WTC11 (cell line): Measurements from ENCODE around the gene PIGN.

Experiments
- E2F1 ChIP-seq: sonication (generic); formaldehyde crosslinking; IDR thresholded peaks from 2 replicates; pipeline ENCODE4 v1.8.0; 2022; ENCODE audit warnings: mild to moderate bottlenecking, missing genetic modification reagents
- ETV6 ChIP-seq: sonication (generic); formaldehyde crosslinking; IDR thresholded peaks from 2 replicates; pipeline ENCODE4 v1.8.1; 2022; ENCODE audit warnings: mild to moderate bottlenecking, missing genetic modification reagents
- NFYB ChIP-seq: sonication (generic); formaldehyde crosslinking; conservative IDR thresholded peaks from 2 replicates; pipeline ENCODE4 v1.8.0; 2022; ENCODE audit warnings: low read depth, missing genetic modification reagents
- SP1 ChIP-seq: sonication (generic); formaldehyde crosslinking; conservative IDR thresholded peaks from 2 replicates; pipeline ENCODE4 v1.8.1; 2022; ENCODE audit warnings: missing genetic modification reagents
- TF ChIP-seq, protein P1 (sequence below): fragments of 200-600 bp; IDR thresholded peaks from 2 replicates; pipeline ENCODE4 v1.8.0; 2022; ENCODE audit warnings: antibody characterized with exemption
- TF ChIP-seq, protein P2 (sequence below): sonication (generic); formaldehyde crosslinking; conservative IDR thresholded peaks from 2 replicates; pipeline ENCODE4 v1.8.1; 2023; ENCODE audit warnings: mild to moderate bottlenecking, low read depth, missing genetic modification reagents, moderate library complexity

DNA sequence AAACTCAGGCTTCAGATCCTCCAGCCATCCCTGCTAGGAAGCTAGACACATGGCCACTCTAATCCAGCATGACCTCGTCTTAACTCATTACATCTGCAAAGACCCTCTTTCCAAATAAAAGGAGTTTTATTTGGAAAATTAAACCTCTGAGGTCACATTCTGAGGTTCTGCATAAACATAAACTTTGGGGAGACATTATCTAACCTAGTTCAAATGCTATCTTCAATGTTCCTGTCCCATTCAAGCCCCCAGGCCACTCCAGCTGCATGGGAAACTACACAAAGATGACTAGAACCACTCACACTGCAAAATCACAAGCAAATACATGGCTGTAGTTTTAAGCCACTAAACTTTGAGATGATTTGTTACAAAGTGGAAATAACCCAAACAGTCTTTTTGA lies 195.0 kb downstream of the PIGN start:
- no peak for TF ChIP-seq E2F1 (CRISPR knock-in tag)
- TF ChIP-seq ETV6: no peak
- TF ChIP-seq, protein P1, sequence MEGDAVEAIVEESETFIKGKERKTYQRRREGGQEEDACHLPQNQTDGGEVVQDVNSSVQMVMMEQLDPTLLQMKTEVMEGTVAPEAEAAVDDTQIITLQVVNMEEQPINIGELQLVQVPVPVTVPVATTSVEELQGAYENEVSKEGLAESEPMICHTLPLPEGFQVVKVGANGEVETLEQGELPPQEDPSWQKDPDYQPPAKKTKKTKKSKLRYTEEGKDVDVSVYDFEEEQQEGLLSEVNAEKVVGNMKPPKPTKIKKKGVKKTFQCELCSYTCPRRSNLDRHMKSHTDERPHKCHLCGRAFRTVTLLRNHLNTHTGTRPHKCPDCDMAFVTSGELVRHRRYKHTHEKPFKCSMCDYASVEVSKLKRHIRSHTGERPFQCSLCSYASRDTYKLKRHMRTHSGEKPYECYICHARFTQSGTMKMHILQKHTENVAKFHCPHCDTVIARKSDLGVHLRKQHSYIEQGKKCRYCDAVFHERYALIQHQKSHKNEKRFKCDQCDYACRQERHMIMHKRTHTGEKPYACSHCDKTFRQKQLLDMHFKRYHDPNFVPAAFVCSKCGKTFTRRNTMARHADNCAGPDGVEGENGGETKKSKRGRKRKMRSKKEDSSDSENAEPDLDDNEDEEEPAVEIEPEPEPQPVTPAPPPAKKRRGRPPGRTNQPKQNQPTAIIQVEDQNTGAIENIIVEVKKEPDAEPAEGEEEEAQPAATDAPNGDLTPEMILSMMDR: no peak
- no peak for TF ChIP-seq SP1 (CRISPR knock-in tag)
- TF ChIP-seq, protein P2, sequence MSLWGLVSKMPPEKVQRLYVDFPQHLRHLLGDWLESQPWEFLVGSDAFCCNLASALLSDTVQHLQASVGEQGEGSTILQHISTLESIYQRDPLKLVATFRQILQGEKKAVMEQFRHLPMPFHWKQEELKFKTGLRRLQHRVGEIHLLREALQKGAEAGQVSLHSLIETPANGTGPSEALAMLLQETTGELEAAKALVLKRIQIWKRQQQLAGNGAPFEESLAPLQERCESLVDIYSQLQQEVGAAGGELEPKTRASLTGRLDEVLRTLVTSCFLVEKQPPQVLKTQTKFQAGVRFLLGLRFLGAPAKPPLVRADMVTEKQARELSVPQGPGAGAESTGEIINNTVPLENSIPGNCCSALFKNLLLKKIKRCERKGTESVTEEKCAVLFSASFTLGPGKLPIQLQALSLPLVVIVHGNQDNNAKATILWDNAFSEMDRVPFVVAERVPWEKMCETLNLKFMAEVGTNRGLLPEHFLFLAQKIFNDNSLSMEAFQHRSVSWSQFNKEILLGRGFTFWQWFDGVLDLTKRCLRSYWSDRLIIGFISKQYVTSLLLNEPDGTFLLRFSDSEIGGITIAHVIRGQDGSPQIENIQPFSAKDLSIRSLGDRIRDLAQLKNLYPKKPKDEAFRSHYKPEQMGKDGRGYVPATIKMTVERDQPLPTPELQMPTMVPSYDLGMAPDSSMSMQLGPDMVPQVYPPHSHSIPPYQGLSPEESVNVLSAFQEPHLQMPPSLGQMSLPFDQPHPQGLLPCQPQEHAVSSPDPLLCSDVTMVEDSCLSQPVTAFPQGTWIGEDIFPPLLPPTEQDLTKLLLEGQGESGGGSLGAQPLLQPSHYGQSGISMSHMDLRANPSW: no peak
- TF ChIP-seq NFYB (CRISPR knock-in tag): no peak
